Fibroblast of skin of left quadriceps (primary cell): ENCODE measurements around the gene ALDH3B2.
"Not testable (repeated sequence)": the region's sequence is repeated elsewhere in the genome, so short reads cannot be mapped to it uniquely, and the experiment has no call there.

ENCODE experiments used
- DNase-seq, 2 experiments: peaks; one replicate each; pipeline ENCODE4 v3.0.0-alpha.2; 2013; ENCODE audit warnings: low read depth in 2 of 2

ALDH3B2 gene, protein sequence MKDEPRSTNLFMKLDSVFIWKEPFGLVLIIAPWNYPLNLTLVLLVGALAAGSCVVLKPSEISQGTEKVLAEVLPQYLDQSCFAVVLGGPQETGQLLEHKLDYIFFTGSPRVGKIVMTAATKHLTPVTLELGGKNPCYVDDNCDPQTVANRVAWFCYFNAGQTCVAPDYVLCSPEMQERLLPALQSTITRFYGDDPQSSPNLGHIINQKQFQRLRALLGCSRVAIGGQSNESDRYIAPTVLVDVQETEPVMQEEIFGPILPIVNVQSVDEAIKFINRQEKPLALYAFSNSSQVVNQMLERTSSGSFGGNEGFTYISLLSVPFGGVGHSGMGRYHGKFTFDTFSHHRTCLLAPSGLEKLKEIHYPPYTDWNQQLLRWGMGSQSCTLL

DNA sequence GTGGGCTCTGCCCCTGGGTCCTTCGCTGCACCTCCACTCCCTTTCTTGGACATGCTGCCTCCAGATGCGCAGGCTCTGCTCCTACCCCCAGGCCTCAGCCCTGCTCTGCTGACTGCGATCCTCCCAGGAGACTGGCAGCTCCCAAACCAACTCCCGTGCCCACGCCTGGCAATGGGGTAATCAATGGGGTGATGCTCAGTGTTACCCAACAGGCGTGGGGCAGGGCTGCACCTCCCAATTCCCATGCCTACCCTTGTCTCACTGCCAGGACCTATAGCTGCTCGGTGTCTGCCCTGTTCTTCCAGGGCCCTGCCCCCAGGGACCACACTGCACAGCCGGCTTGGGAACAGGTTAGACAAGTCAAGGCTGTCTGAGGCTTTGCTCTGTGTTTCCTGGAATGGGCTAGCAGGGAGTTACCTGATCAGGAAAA lies at the start of gene ALDH3B2:
Gene ALDH3B2 (minus strand): TSS at position 182 of the 430 bp plus-strand sequence. CDS start 7,688 bp downstream, outside the sequence.
- no peak for DNase-seq

DNA sequence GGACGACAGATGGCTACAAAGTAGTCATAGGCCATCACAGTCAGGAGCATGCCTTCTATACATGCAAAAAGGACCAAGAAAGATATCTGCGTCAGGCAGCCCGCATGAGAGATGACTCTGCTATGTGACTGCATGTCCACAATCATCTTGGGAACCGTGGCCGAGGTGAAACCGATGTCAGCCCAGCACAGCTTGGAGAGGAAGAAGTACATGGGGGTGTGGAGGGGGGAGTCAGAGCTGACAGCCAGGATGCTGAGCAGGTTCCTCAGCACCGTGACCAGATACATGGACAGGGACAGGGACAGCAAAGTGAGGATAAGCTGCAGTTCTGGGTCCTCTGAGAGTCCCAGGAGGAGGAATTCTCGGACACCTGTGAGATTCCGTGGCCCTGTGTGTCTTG lies 48.6 kb upstream of the ALDH3B2 start:
- DNase-seq, result not testable (repeated sequence)

DNA sequence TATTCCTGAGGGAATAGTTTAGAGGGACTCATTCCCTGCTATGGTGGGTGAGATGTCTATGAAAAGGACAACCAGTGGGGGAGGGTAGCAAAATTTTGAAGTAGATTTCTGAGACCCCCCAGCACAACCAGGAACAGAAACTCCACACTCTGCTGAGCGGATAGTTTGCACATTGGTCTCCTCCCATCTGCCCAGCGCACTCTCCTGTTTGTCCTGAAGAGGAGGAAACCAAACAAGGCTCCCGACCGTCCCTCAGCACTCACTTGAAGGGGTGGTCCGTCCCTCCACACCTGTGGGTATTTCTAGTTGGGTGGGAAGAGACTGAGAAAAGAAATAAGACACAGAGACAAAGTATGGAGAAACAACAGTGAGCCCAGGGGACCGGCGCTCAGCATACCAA lies 41.8 kb upstream of the ALDH3B2 start:
- DNase-seq, result not testable (repeated sequence)

DNA sequence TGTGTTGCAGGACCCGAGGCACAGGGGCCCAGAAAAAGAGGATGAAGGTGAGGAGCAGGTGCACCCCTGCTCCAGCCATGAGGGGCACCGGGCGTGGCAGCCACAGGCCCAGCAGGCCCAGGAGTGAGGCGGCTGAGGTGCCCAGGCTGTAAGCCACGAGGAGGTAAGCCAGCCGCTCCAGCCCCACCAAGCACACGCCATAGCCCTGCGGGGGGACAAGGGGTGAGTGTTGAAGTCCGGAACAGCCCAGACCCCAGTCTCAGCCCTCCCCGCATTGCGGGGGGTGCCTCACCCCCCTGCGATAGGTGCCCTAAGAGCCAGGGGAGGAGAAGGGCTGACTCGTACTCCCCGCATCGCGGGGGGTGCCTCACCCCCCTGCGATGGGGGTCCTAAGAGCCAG lies 41.4 kb upstream of the ALDH3B2 start:
- not testable (repeated sequence) for DNase-seq

DNA sequence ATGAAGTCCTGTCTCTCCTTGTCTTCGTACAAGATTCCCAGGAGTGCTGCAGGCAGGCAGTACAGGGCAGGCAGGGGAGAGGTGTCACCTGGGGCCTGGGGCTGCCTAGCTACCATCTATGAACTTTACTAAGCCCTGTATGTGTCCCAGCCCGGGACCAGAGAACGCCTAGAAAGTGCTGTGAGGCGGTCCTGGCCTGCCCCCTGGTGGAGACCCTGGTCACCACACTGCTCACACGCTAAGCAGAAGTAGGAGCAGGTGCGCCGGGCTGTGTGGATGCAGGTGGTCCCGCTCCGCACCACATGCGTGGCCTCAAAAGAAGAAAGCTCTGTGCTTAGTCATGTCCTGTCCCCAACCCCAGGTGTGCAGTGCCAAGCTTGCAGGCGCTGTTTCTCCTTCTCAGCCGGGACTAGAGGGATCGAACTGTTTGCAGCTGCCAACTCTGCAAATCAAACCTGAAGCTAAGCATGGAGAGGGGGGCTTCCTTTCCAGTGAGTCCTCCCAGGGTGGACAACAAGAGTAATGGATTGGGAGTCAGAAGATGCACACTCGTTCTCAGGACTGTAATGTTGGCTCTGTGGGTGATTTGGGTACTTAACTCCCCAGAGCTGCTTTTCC lies 39.6 kb upstream of the ALDH3B2 start:
- not testable (repeated sequence) for DNase-seq

DNA sequence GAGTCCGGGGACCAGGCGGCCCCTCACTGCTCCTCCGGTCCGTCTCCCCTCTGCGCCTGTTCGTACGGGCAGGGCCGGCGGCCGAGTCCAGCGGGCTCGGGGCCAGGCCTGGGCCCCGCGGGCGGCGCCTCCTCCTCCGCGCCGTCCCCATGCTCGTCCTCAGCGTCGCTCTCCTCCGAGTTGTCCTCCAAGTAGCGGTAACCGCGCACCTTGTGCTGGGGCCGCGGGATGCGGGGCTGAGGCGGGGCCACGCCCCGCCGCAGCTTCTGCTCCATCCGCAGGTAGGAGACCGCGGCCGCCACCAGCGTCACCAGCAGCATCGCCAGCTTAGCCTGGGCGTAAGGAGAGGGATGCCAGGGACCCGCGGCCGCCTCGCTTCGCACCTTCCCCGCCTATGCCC lies 37.3 kb upstream of the ALDH3B2 start:
- DNase-seq, result not testable (repeated sequence)

DNA sequence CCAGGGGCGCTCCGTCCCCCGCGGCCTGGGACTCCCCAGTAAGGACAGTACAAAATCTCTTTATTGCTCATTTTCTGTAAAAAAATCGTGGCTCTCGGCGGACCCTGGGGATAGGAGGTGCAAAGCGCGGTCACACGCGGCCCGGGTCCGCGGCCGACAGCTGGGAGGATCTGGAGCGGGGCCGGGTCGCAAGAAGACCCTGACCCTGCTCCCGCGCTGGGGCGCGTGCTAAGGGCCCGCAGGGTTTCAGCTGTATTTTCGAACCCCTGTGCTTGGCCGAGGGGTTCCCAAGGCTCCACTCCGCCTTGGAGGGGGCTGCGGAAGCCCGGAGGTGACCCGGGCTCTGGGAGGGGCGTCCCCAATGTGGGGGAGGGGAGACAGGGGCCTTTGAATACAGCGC lies 36.8 kb upstream of the ALDH3B2 start:
- DNase-seq, result not testable (repeated sequence)

DNA sequence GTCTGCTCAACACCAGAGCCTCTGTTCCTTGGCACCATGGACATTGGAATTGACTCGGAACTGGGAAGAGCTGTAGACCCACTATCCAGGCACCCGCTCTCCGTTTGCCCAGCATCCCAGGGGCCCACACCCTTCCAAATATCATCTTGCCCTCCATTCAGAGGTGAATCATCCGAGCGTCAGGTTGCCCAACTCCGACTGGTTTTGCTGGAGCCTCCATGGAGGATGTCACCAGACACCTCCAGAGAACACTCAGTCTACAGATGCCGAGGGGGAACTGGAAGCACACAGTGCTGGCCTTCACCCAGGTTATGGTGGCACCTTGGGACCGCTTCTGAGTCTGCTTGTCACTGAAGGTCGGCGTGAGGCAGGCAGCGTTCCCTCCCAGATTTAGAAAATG lies 35.4 kb upstream of the ALDH3B2 start:
- not testable (repeated sequence) for DNase-seq

DNA sequence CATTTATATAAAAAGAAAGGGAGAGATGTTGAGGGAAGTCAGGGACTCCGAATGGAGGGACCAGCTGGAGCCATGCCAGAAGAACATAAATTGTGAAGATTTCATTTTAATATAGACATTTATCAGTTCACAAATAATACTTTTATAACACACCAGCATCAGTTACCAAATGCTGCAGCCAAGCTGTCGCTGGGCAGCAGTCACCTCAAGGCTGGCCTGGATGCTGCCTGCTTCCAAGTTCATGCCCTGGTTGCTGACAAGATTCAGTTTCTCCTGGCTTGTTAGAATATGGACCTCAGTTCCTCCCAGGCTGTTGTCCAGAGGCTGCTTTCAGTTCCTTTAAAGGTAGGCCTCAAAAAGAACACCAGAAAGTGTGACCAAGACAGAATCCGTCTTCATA lies 30.8 kb upstream of the ALDH3B2 start:
- DNase-seq, result no peak

DNA sequence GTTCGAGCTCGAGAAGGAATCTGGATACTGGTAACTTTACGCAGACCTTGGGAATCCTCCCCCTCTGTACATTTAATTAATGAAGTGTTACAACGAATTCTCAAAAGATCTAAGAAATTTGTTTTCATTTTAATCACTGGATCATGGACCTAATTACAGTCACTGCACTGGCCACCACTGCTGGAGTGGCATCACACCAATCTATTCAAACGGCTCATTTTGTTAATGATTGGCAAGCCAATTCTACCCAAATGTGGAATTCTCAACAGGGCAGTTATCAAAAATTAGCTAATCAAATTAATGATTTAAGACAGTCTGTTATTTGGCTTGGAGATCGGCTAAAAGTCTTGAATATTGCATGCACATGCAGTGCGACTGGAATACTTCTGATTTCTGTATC lies 30.1 kb upstream of the ALDH3B2 start:
- DNase-seq, result no peak

DNA sequence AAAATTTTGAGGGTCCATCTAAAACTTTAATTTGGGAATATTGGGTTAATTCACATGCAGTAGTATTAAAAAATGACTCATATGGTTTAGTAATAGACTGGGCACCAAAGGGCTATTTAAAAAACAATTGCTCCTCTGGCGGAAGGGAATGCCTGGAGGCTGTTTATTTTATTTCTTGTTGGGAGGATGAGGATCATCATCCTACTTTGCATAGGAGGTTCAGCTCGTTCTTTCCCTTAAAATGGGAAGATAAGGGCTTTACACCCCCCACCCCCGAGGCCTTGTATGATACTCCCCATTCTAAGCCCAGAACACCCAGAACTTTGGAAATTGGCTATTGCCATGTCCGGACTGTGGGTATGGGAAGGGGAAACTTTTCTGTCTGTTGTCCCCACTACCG lies 29.3 kb upstream of the ALDH3B2 start:
- not testable (repeated sequence) for DNase-seq

DNA sequence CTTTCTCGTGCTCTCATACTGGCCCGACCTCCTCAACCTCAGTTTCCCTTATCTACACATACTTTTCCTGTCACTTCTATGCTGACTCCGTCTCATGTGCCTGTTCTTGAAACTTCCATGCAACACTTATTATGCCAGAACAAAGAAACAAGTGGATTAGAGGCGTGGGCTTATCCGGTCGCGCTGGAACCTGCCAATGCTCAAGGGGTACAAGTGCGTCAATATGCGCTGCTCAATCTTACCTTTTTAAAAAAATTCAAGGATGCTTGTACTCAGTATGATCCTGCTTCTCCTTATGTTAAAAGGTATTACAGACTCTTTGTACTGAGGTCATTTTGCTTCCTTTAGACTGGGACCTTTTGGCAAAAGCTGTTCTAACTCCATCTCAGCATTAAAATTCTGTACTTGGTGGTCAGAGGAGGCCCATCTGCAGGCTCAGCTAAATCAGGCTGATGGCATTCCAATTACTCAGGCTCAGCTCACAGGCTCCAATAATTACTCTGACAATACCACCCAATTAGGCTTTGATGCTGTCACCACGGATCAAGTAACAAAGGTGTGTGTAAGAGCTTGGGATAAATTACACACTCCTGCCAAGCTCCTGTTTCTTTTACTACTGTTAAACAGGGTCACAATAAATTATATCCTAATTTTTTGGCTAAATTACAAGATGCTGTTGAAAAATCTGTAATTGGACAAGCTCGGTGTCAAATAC lies 26.3 kb upstream of the ALDH3B2 start:
- DNase-seq, result no peak

DNA sequence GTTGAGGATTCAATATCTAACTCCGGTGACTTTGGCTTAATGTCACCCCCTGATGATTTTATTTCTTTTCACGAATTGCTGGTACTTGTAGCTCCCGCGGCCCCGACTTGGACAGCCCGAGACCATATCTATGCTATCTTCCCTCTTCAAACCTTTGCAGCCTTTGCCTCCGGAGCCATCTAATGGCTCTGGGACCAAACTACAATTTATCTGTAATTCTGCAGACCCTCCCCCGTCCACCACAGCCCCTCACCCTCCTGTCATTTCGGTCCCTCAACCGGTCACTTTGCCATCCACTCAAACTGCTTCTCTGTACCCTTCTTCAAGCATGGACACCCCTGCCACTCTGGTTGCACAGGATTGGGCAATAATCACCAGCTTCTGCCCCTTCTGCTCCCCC lies 25.7 kb upstream of the ALDH3B2 start:
- no peak for DNase-seq

DNA sequence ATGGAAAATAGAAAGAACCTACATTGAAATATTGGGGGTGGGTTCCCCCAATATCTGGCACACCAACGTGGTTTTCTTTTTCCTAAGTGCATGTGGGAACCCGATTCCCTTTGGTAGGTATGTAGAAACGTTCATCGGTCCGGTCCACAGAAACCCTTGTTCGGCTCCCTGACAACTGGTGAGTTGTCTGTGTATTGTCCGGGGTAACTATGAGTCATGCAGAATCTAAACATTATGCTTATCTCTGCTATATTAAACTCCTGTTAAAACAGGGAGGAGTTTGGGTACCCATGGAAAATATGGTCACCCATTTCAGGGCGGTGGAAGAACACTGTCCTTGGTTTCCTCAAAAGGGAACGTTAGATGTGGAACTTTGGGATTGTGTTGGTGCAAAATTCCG lies 25.1 kb upstream of the ALDH3B2 start:
- DNase-seq, result no peak

DNA sequence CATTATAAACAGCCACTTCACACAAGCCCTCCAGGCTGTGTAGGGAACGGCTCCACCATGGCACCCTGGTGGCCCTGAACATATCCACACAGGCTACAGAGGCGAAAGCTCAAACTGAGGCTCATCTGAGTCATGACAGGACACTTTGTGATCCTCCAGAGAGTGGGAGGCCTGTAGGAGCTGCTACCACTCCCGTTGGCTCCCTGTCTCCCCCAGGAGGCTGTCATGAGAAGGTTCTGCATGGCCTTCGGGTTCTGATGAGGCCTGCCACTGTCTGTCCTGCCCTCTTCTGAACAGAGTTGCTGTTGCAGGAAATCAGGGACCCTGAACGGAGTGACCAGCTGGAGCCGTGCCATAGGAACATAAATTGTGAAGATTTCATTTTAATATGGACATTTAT lies 23.8 kb upstream of the ALDH3B2 start:
- no peak for DNase-seq

DNA sequence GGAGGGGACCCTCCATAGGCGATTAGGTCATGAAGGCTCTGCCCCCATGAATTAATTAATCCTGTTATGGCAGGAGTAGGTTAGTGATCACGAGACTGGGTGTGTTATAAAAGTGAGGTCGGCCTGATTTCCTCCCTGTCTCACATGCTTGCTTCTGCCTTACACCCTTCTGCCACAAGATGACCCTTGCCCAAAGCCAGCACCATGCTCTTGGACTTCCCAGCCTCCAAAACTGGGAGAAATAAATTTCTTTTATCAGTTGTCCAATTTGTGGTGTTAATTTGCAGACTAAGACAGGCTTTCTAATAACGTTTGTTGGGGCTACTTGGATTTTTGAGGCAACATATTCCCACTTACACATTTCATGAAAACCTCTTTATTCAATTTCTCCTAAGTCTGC lies 23.4 kb upstream of the ALDH3B2 start:
- no peak for DNase-seq

DNA sequence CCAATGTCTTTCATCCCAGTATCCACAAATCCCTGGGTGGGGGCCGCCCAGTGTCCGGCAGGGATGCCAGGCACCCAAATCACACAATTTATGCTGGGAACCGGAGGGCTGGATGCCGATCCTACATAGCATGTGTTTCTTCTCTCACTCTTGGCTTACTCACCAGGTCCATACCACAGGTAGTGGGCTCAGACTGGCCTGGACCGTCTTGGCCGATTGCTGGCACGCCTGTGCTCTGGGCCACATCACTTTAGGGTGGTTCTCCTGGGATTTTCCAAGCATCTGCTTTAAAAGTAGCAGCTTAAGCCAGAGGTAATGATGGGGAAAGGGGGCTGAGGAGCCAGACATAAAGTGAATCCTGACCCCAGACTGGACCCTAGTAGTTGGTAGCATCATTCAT lies 22.6 kb upstream of the ALDH3B2 start:
- no peak for DNase-seq

DNA sequence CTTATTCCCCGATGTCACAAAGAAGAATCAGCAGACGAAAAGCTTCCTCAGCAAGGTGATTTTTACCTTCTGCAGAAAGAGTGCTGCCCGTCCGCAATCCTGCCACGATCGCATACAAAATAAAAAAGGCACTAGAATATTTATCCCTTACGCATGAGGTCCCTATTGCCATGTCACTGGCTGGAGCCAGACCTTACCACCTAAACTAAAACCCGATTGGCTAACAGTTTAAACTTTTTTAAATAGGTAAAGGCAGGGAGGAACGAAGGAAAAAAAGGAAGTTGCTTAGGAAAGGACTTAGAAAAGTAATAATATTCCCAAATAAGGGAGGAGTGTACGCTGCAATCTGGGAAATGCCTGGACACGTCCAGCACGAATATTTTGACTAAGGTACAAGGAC lies 21.2 kb upstream of the ALDH3B2 start:
- no peak for DNase-seq

DNA sequence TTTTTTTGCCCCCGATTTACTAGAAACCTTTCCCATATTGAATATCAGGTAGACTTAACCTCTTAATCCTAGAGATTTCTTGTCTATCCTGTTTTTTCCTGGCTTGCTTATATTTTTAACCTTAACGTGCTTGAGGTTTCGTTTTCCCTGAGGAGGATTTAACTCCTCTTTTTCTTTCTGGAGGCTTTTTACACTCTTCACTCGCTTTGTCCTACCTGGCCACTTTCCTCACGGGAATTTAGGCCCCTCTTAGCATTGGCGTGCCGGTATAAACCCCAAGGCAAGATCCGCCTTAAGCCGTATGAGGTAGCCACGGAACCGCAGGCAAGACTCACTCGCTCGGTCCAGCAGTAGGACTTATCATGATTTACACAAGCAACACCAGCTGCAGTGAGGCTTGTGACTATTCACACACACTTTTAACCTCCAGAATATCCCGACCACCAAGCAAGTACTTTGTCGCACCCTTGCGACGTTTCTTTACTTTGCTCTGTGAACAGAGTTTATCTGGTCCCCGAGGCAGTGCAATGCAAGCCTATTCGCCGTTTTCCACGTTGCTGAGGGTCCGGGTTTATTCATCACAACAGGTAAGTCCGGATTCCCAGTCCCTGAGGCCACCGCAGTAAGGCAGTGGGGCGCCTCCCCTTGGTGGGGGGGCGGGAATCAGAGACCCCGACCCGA lies 20.6 kb upstream of the ALDH3B2 start:
- no peak for DNase-seq

DNA sequence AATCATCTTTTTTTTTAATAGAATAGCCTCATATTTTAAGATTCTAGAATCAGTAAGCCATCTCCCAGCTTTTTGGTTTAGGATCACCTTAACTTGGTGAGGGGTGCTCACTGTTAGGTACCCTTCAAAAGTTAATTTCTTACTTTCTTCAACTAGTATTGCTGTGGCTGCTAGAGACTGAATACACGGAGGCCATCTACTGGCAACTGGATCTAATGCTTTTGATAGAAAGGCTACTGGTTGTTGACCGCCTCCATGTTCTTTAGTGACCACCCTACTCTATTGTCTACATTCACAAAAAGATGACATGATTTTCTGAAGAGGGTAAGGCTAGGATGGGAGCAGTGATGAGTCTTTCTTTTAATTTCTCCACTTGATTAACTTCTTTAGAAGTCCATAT lies 16.7 kb upstream of the ALDH3B2 start:
- no peak for DNase-seq

DNA sequence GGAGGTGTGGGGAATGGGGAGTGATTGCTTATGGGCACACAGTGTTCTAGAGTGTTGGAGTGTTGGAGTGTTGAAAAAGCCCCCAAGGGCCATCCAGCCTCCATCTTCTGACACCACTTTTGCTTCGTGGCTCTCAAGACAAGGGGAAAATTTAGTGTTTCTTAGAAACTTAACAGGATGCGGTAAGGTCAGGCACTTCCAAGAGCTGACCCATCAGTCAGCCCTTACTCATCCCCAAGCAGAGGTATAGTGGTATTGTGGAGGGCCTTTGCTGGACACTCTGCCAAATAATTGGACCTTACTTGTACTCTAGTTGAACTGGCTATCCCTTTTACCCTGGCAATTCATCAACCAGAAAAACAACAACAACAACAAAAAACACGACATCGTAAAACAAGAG lies 14.8 kb upstream of the ALDH3B2 start:
- DNase-seq, result no peak

DNA sequence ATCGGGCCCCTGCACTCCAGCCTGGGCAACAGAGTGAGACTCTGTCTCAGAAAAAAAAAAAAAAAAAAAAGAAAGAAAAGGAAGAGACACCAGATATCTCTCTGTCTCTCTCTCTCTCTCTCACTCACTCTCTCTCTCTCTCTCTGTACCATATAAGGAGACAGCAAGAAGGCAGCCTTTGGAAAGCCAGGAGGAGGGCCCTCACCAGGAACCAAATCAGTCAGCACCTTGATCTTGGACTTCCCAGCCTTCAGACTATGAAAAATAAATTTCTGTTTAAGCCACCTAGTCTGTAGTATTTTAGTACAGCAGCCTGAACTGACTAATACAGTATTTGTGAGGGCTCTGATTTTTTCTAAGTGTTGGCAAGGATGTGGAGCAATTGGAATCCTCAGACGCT lies 13.6 kb upstream of the ALDH3B2 start:
- no peak for DNase-seq
